ENCODE results near the gene UXT. TPM values are rescaled to one million over a fixed set of nuclear protein-coding genes. Genes with fewer than 3 reads are reported as not detected.
A peak's percentile ranks its signal among the peaks of the same experiment; 100 is the strongest.

The UXT gene
- total and polyA plus RNA-seq, 2 of the 4 experiments (the other 2 are of a cell fraction): 106 to 164 TPM

DNA sequence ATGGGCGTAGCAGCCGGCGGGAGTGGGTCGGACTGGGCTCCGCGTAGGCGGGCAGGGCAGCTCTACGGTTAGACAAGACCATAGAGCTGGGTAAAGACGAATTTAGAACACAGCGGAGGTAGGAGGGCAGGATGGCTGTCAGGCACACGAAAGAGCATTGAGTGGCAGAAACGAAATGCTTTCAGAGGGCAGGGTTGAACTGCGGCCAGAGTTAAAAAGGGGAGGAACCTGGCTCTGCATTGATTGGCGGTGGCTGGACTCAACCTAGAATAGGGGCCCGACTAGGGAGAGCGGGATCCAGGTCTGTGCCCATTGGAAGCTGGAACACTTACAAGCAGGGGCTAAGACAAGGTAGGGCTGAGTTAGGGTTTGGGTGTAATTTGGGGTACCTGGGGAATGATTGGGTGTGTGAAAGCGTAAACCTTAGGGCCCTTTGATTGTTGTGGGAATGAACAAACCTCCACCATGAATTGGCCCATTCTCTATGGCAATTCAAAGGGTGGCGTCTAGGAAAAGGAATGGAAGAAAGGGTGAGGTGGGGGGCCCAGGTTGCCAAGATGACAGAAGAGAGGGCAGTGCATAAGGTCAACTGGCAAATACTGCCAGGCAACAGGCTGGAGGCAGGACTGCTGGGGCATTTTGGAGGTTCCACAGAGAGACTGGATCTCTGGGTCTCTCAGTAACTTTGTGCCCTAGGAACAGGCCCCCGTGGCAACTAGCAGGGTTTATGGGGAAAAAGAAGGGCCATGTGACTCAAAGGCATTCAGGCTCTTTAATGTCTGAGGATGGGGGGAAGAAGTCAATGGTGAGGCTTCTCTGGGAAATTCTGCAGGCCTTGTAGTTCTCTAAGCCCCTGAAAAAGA lies 7.7 kb downstream of the UXT start:
- no peak for DNase-seq
- in situ Hi-C loops (cut with MboI; ENCODE audit: low sequenced_read_pairs) (no loop called here), dilution Hi-C loops (cut with HindIII; ENCODE audit: low sequenced_read_pairs, unreplicated experiment) (no loop called here), intact Hi-C loops (cut with micrococcal nuclease) (no loop called here)
- Histone ChIP-seq H3K14ac (replicated peaks; ENCODE audit: low read depth, low read length) (peak overlapping the region; percentile 88), H3K9me3 (ENCODE audit: control insufficient read depth, insufficient read depth, low read length) (no peaks in the 10 kb centered on the region), H2BK20ac (ENCODE audit: low read depth, low read length) (no peak overlapping the region), H4K91ac (ENCODE audit: insufficient read depth, low read depth, low read length) (peak overlapping the region; percentile 73), H3K56ac (ENCODE audit: extremely low read depth, insufficient read depth, low read length) (peak overlapping the region; percentile 56; the same call in 1 of the 2 replicates), H3K27ac (ENCODE audit: insufficient read depth, low read length) (peak overlapping the region; percentile 79), H2BK120ac (ENCODE audit: low read depth, low read length) (peak overlapping the region; percentile 11; the same call in 1 of the 2 replicates), H3K9ac (ENCODE audit: low read depth, low read length) (peak overlapping the region; percentile 57), H4K5ac (ENCODE audit: low read depth, low read length) (no peak overlapping the region), H3K27me3 (ENCODE audit: control insufficient read depth, insufficient read depth, low read length) (no peaks in the 10 kb centered on the region), H2AK5ac (ENCODE audit: low read depth, low read length) (peak overlapping the region; percentile 90; the same call in 1 of the 2 replicates), H4K8ac (ENCODE audit: low read depth in 2 of 2, low read length in 2 of 2) (peak overlapping the region in 1 of 2 experiments; percentile 66; a peak in 2 of 4 replicates), H3K79me1 (ENCODE audit: low read depth in 1 of 2, low read length in 2 of 2) (peaks cover 0 to 17% of the 10 kb centered on the region in 2 experiments; a peak in 2 of 4 replicates), H2AFZ (replicated peaks; ENCODE audit: low read length, poor library complexity) (peak overlapping the region; percentile 91), H2BK15ac (ENCODE audit: low read depth, low read length) (peak overlapping the region; percentile 34; the same call in 1 of the 3 replicates), H3K9me1 (ENCODE audit: insufficient read depth, low read length) (0 out of 2 replicates have a peak, but pooled peaks cover 2% of the 10 kb centered on the region), H4K20me1 (ENCODE audit: insufficient read depth, low read length) (no peaks in the 10 kb centered on the region), H3K18ac (ENCODE audit: low read depth, low read length) (no peak overlapping the region), H2BK5ac (ENCODE audit: low read depth, low read length, poor library complexity, severe bottlenecking) (peak overlapping the region; percentile 58), H3K23ac (ENCODE audit: low read depth, low read length) (peak overlapping the region; percentile 90; the same call in 1 of the 2 replicates), H3K4ac (ENCODE audit: low read depth, low read length) (peak overlapping the region; percentile 84), H3K4me1 (ENCODE audit: control insufficient read depth, insufficient read depth, low read length) (peaks cover 4% of the 10 kb centered on the region), H3K36me3 (ENCODE audit: control insufficient read depth, insufficient read depth, low read length) (peaks cover 8% of the 10 kb centered on the region), H3K4me2 (ENCODE audit: low read depth, low read length) (peak overlapping the region; percentile 76), H3K4me3 (ENCODE audit: insufficient read depth, low read depth, low read length) (peak overlapping the region; percentile 32), H2AK9ac (replicated peaks; ENCODE audit: low read depth, low read length, poor library complexity) (peak overlapping the region; percentile 97)
- no TSS peak for BruUV-seq (replicated peaks)
- 33% methylated on average over 17 of the region's 19 CpGs; no CpG with 5 or more reads in 1 of the 2 experiments for WGBS, 2 experiments (ENCODE audit: extremely low coverage in 2 of 2, insufficient read length in 1 of 2)
- CTCF ChIA-PET: no interaction called here
- POLR2A ChIA-PET (ENCODE audit: unreplicated experiment): no interaction called here
- peak; percentile 2 for ATAC-seq (ENCODE audit: low read depth)
- TF ChIP-seq MAZ (IDR thresholded peaks at IDR 0.05; ENCODE audit: borderline replicate concordance, low read depth, low read length): no peak
- no peak for TF ChIP-seq NFE2L2 (IDR thresholded peaks at IDR 0.05; ENCODE audit: low read depth, low read length)
- no peak for TF ChIP-seq RFX5 (IDR thresholded peaks at IDR 0.05; ENCODE audit: low read depth, low read length)
- no peak for TF ChIP-seq CTCF (conservative IDR thresholded peaks at IDR 0.05; ENCODE audit: low read depth, low read length)
- TF ChIP-seq POLR2A (IDR thresholded peaks at IDR 0.05; ENCODE audit: low read depth, low read length): peak; percentile 63; the same call in 1 of the 2 replicates

Measured in IMR-90 (cell line).